A549 (cell line): Measurements from ENCODE around the gene CIRBP.

Experiments used
- BHLHE40 ChIP-seq: IDR thresholded peaks from 2 replicates; pipeline ENCODE4 v1.6.1; 2012; ENCODE audit warnings: low read depth, low read length, inconsistent platforms
- CEBPB ChIP-seq, 2 experiments: fragments of >200 bp in 1 of 2; sonication (Bioruptor Twin) in 1 of 2; formaldehyde crosslinking in 1 of 2; IDR thresholded peaks; 2 replicates each; pipeline ENCODE4 v1.6.1; 2012 to 2016
- EP300 ChIP-seq, 2 experiments: fragments of >200 bp; sonication (Bioruptor Twin); formaldehyde crosslinking; IDR thresholded peaks; 2 replicates in 1 of 2; 3 replicates in 1 of 2; pipeline ENCODE4 v1.6.1; 2016 to 2017
- HDAC2 ChIP-seq: fragments of 200-600 bp; sonication (generic); IDR thresholded peaks from 2 replicates; pipeline ENCODE4 v1.6.1; 2016
- POLR2A ChIP-seq: IDR thresholded peaks from 2 replicates; pipeline ENCODE4 v1.6.1; 2012; ENCODE audit warnings: mild to moderate bottlenecking, low read length
- TP53 ChIP-seq: fragments of 250-450 bp; sonication (Bioruptor Pico); IDR thresholded peaks from 2 replicates; pipeline ENCODE4 v1.5.0; 2021; ENCODE audit warnings: mild to moderate bottlenecking, moderate library complexity
- TF ChIP-seq, protein P1 (sequence below): fragments of 250-450 bp; sonication (Bioruptor Pico); IDR thresholded peaks from 2 replicates; pipeline ENCODE4 v1.5.0; 2020; ENCODE audit warnings: low read depth, mild to moderate bottlenecking, moderate library complexity
- TF ChIP-seq, protein P2 (sequence below): fragments of >200 bp; sonication (Bioruptor Twin); formaldehyde crosslinking; IDR thresholded peaks from 3 replicates; pipeline ENCODE4 v1.5.1; 2016

DNA sequence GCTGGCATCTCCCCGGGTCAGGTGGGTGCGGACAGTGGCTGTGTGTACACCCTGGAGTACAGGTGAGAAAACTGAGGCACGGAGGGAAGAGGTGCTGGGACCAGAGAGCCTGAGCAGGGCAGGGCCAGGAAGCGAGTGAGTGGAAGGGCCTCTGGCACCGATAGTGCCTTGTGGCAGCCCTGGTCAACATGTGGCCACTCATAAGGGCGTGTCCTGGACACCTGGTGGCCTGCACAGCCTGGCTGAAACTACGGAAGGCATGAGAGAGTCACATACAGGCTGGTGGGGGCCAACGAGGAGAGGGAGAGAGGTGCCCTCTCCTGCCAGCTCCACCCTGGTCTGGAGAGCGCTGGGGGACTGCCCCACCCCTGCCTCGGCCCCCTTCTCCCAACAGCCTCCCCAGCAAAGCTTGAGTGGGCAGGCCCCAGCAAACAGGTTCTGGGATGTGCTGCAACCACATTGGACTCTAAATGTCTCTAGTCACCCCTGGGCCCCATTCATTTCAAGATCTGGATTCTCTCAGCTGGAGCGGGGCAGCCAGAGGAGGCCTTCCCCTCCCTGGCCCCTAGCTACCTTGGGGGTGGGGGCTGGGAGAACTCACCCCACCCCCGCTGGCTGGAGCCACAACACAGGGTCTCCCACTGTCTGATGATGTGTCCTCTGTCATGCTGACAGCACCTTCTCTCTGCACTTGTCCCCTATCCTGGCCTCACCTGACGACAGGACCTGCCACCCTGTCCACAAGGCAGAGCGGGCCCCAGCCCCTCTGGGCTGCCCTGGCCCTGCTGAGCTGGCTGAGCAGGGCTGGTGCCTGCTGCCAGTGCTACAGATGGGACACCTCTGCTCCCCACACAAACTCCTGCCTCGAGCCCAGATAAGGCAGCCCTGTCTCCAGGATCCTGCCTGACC lies 37.1 kb upstream of the CIRBP start:
- TF ChIP-seq TP53 (CRISPR knock-in tag) (no peak), CEBPB (IDR thresholded peaks at IDR 0.05) (no peak), HDAC2 (no peak), POLR2A (no peak), BHLHE40 (no peak), EP300 (IDR thresholded peaks at IDR 0.05) (no peak)
- TF ChIP-seq, protein P1, sequence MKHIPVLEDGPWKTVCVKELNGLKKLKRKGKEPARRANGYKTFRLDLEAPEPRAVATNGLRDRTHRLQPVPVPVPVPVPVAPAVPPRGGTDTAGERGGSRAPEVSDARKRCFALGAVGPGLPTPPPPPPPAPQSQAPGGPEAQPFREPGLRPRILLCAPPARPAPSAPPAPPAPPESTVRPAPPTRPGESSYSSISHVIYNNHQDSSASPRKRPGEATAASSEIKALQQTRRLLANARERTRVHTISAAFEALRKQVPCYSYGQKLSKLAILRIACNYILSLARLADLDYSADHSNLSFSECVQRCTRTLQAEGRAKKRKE (CRISPR knock-in tag), result no peak
- TF ChIP-seq, protein P2, sequence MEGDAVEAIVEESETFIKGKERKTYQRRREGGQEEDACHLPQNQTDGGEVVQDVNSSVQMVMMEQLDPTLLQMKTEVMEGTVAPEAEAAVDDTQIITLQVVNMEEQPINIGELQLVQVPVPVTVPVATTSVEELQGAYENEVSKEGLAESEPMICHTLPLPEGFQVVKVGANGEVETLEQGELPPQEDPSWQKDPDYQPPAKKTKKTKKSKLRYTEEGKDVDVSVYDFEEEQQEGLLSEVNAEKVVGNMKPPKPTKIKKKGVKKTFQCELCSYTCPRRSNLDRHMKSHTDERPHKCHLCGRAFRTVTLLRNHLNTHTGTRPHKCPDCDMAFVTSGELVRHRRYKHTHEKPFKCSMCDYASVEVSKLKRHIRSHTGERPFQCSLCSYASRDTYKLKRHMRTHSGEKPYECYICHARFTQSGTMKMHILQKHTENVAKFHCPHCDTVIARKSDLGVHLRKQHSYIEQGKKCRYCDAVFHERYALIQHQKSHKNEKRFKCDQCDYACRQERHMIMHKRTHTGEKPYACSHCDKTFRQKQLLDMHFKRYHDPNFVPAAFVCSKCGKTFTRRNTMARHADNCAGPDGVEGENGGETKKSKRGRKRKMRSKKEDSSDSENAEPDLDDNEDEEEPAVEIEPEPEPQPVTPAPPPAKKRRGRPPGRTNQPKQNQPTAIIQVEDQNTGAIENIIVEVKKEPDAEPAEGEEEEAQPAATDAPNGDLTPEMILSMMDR, result no peak
